ENCODE measurements around the gene CBY1.

CBY1 gene

GRCh38 chr22:38706101-38706900 is 49.9 kb downstream of the CBY1 start:
- no peak for DNase-seq (ENCODE audit: extremely low read depth, low read depth)
- TF ChIP-seq, protein P1, sequence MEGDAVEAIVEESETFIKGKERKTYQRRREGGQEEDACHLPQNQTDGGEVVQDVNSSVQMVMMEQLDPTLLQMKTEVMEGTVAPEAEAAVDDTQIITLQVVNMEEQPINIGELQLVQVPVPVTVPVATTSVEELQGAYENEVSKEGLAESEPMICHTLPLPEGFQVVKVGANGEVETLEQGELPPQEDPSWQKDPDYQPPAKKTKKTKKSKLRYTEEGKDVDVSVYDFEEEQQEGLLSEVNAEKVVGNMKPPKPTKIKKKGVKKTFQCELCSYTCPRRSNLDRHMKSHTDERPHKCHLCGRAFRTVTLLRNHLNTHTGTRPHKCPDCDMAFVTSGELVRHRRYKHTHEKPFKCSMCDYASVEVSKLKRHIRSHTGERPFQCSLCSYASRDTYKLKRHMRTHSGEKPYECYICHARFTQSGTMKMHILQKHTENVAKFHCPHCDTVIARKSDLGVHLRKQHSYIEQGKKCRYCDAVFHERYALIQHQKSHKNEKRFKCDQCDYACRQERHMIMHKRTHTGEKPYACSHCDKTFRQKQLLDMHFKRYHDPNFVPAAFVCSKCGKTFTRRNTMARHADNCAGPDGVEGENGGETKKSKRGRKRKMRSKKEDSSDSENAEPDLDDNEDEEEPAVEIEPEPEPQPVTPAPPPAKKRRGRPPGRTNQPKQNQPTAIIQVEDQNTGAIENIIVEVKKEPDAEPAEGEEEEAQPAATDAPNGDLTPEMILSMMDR (IDR thresholded peaks at IDR 0.05; ENCODE audit: low read depth, low read length, missing control alignments) = no peak

DNA sequence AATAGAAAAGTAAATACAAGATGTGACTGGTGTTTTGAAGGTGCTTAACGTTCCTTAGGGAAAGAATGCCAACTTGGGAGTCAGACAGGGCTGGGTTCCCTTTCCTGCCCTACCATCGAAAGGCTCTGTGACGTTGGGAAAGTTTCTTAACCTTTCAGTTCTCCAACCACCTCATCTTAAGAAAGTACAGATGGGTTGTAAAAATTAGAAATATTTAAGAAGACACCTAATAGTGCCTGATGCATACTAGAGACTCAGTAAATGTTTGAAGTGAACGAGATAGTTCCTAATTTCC is 50.4 kb downstream of the CBY1 start:
- H3K4me3 ChIP-seq (replicated peaks; ENCODE audit: low read depth, low read length) = peak overlapping the region; percentile 61
- DNase-seq (ENCODE audit: extremely low read depth, low read depth) = no peak
- TF ChIP-seq, protein P1 (IDR thresholded peaks at IDR 0.05; ENCODE audit: low read depth, low read length, missing control alignments) = no peak

More at GRCh38 chr22:38706101-38706900, 49.9 kb downstream of the CBY1 start:
- H3K4me3 ChIP-seq (replicated peaks; ENCODE audit: low read depth, low read length) = peak overlapping the region; percentile 61

- peak; percentile 25 for DNase-seq (ENCODE audit: extremely low read depth, low read depth)
- TF ChIP-seq, protein P1 (IDR thresholded peaks at IDR 0.05; ENCODE audit: low read depth, low read length, missing control alignments) = no peak
- peak overlapping the region; percentile 61 for H3K4me3 ChIP-seq (replicated peaks; ENCODE audit: low read depth, low read length)
These were observed 50.9 kb downstream of the CBY1 start for GRCh38 chr22:38707346-38707745.

DNA sequence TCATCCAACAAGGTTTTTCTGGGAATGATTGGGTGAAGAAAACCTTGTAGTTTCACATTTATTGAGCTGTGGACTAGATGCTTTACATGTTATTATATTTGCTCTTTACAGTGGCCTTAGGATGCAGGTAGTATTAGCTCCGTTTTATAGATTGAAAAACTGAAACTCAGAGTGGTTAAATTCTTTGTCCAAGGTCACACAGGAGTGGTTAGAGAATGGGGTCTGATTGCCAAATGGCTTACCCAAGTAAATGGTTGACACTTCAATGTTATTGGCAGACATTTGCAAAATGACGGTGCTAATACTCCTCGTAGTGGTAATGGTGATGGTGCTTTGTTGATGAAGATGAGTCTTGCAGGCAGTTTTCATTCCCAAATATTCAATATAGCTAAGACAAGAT is 51.5 kb downstream of the CBY1 start:
- peak overlapping the region; percentile 61; the same call in 1 of the 2 replicates for H3K4me3 ChIP-seq (replicated peaks; ENCODE audit: low read depth, low read length)
- TF ChIP-seq, protein P1 (IDR thresholded peaks at IDR 0.05; ENCODE audit: low read depth, low read length, missing control alignments) = no peak
- DNase-seq (ENCODE audit: extremely low read depth, low read depth) = no peak

DNA sequence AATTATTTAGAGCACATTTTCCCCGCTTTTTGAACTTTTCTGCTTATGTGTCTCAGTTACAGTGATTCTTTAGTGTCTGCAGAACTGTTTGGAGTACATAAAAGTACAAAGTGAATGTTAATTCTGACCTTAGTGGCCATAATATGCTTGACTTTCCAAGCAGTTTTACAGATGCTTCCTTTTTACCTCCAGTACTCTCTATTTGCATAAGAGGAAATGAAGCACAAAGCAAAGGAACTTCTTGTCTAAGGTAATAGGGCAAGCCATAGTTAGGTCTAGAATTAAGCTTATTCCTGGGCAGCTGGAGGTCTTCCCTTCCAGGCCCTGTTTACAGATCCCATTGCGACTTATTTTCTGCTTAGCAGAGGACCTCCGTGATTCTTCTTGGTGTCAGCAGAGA is 52.9 kb downstream of the CBY1 start:
- no peak for DNase-seq (ENCODE audit: extremely low read depth, low read depth)
- TF ChIP-seq, protein P1 (IDR thresholded peaks at IDR 0.05; ENCODE audit: low read depth, low read length, missing control alignments) = no peak
- no peak overlapping the region for H3K4me3 ChIP-seq (replicated peaks; ENCODE audit: low read depth, low read length)

- DNase-seq (ENCODE audit: extremely low read depth, low read depth) = no peak
- TF ChIP-seq, protein P1 (IDR thresholded peaks at IDR 0.05; ENCODE audit: low read depth, low read length, missing control alignments) = no peak
- no peak overlapping the region for H3K4me3 ChIP-seq (replicated peaks; ENCODE audit: low read depth, low read length)
These were observed 53.9 kb downstream of the CBY1 start for GRCh38 chr22:38710351-38710750.

DNA sequence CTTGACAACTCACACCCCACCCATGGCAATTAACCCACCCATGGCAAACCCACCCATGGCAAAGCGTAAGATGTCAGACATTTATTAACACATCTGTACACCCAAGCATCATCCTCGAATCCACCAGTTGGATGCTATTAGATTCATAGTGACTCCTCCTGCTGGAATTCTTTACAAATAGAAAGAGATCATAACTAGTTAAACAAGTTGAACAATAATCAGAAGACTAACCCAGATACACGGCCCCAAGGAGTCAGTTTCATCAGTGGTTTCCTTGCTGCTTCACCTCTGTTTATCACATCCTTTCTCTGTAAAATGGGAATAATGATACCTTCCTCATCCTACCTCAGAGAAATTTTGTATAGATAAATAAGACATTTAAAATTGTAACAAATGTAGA is 54.4 kb downstream of the CBY1 start:
- TF ChIP-seq, protein P1 (IDR thresholded peaks at IDR 0.05; ENCODE audit: low read depth, low read length, missing control alignments) = no peak
- no peak overlapping the region for H3K4me3 ChIP-seq (replicated peaks; ENCODE audit: low read depth, low read length)
- DNase-seq (ENCODE audit: extremely low read depth, low read depth) = no peak

Data from HFF-Myc (cell line).